ENCODE results near the gene DNAH3.
"Not testable (repeated sequence)": the region's sequence is repeated elsewhere in the genome, so short reads cannot be mapped to it uniquely, and the experiment has no call there.

DNAH3 gene

DNA sequence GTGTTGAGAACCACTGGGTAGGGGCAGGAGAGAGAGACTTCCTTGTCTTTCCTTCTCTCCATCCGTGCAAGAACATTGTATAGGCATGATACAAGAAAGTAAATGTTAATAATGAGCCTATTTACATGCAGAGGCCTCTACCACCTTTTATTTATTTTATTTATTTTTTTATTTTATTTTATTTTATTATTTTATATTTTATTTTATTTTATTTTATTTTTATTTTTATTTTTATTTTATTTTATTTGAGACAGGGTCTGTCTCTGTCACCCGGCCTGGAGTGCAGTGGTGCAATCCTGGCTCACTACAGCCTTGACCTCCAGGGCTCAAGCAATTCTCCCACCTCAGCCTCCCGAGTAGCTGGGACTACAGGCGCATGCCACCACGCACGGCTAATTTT, 87.3 kb downstream of the DNAH3 start:
- FAIRE-seq, result not testable (repeated sequence)

- FAIRE-seq, result no peak
These were observed 90.6 kb downstream of the DNAH3 start for GRCh38 chr16:21060027-21060510.

GRCh38 chr16:21057875-21058274, 92.8 kb downstream of the DNAH3 start:
- no peak for FAIRE-seq

DNA sequence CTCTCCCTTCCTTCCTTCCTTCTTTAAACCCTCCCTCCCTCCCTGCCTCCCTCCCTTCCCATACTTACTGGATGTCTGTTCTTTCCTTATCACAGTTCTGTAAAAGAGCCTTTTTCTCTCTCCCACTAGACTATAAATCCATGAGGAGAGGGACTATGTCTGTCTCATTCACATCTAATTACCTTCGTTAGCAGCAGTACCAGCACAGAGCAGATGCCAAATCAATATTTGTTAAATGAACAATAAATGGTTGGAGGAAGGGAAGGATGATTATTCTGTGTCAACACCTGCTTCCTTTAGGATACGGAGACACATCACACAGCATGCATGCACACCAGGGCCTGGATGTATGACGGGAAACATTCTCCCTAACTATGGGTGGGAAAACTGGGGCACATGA, 94.2 kb downstream of the DNAH3 start:
- no peak for FAIRE-seq

GRCh38 chr16:21055738-21056137, 94.9 kb downstream of the DNAH3 start:
- FAIRE-seq, result not testable (repeated sequence)

GRCh38 chr16:21053590-21053989, 97.1 kb downstream of the DNAH3 start:
- FAIRE-seq, result no peak

GRCh38 chr16:21048091-21048912, 102.3 kb downstream of the DNAH3 start:
- not testable (repeated sequence) for FAIRE-seq

DNA sequence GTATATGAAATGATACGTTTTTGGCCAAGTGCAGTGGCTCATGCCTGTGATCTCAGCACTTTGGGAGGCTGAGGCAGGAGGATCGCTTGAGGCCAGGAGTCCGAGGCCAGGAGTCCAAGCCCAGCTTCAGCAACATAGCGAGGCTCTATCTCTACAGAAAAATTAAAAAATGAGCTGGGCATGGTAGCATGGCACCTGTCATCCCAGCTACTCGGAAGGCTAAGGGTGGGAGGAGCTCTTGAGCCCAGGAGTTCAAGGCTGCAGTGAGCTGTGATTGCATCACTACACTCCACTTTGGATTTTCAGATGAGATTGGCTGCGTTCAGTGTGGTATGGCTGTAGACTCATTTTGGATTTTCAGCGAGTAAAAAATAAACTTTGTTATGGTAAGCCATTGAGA, 112.4 kb downstream of the DNAH3 start:
- FAIRE-seq, result no peak

DNA sequence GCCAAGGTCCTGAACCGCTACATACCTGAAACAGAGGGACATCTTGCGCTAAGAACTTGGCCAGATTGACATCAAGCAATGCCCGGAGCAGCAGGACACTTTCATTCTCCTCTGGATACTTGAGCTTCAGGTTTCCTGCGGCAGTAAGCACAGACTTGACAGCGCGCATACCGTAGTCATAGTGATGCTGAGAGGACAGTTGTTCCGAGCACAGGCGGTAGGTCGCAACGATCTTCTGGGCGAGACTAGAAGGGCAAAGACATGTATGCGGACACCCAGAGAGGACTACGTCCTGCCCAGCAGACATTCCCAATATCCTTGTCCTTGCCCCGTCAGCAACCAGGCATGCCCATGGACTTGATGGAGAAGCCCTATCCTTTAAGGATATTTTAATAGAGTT, 112.9 kb downstream of the DNAH3 start:
- FAIRE-seq, result no peak

GRCh38 chr16:21037168-21037567, 113.5 kb downstream of the DNAH3 start:
- no peak for FAIRE-seq

DNA sequence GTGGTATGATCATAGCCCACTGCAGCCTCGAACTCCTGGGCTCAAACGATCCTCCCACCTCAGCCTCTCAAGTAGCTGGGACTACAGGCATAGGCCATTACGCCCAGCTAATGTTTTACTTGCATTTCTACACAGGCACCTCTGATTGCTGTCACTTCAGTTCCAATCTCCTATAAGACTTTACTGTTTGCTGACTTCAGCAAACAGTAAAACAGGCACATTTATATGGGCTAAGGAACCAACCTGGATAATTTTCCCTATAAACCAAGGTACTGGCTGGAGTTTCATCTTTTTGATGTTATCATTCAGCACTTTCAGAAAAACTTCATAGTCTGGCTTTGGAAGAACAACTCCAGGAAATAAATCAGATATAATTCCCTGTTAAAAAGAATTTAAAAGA, 114.2 kb downstream of the DNAH3 start:
- FAIRE-seq, result no peak

DNA sequence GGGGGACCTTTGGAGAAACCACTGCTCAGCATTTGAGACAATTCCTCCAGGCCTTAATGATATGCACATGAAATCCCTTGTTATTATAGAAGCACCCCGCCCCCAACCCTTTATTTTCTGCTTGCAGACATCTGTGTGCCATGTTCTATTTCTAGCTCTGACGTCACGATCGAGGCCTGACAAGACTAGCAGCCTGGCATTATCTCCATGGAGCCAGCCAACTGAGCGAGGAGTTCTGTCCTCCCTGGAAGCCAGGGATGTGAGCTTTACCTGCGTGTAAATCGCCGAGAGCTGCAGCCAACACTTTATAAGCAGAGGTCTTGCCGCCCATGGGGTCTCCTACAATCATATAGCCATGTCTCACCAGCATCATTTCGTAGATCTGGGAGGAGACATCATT, 116.9 kb downstream of the DNAH3 start:
- FAIRE-seq, result no peak

GRCh38 chr16:21033264-21033663, 117.4 kb downstream of the DNAH3 start:
- no peak for FAIRE-seq

DNA sequence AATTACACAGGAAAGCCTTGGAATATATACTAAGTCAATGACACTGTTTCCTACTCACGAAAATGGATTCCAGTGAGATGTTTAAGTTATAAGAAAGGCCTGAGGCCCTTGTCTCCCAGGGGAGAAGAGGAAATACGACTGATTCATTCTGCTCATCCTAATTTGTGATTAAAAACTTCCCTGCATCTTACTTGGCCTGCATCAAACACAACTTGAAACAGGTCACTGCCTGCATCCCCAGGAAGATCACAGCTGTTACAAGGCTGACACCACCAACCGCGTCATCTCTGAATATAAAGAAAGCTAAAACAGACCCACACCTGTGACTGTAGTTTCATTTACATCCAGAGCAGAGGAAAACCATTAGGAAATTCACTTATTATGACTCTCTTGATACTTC, 121.9 kb downstream of the DNAH3 start:
- no peak for FAIRE-seq

DNA sequence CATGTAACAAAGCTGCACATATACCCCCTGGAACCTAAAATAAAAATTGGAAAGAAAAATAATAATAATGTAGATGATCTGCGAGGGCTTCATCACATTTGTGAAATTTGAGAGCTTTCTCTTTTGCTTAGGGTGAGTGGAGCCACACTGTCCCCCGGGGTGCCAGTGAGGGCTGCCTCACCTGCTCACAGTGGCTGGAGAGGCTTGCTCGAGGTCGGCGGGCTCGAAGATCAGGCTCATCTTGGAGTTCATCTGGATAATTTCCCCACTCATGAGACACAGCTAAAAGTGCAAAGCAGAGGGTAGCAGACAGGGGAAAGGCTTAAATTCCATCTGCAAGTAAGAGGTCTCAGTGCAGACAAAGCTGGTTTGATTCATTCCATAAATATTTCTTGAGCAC, 123.8 kb downstream of the DNAH3 start:
- no peak for FAIRE-seq

- FAIRE-seq, result no peak
These were observed 127.0 kb downstream of the DNAH3 start for GRCh38 chr16:21023509-21024202.

- FAIRE-seq, result no peak
These were observed 129.3 kb downstream of the DNAH3 start for GRCh38 chr16:21021316-21021715.

DNA sequence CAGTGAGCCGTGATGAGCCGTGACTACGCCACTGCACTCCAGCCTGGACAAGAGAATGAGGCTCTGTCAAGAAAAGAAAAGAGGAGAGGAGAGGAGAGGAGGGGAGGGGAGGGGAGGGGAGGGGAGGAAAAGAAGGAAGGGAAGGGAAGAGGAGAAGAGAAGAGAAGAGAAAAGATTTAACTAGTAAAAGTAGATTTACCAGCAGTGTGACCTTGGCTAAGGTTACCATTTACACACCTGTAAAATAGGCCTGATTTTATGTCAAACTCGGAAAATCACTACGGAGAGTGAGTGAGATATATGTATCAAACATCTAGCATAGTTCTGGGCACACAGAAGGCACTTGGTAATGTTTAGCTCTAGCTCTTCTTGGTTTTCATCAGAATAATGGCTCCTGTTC, 140.8 kb downstream of the DNAH3 start:
- no peak for FAIRE-seq

- no peak for FAIRE-seq
These were observed 145.6 kb downstream of the DNAH3 start for GRCh38 chr16:21005008-21005407.

DNA sequence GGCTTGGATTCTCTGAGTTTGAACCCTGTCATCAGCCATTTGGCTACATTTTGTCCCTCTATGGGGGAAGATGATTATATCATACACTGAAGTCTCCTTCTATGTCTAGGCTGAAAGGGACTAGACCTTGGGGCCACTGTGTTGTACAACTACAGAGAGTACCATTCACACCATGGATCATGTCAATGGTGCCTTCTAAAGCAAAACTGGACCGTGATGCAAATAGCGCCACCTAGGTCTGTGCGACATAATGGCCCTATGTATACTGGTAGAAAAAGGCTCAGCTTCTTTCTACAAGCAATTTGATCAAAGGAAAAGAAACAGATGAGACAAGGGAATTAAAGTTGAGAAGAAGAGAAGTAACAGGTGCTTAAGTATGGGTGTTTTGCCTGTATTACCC, 149.4 kb downstream of the DNAH3 start:
- no peak for FAIRE-seq

DNA sequence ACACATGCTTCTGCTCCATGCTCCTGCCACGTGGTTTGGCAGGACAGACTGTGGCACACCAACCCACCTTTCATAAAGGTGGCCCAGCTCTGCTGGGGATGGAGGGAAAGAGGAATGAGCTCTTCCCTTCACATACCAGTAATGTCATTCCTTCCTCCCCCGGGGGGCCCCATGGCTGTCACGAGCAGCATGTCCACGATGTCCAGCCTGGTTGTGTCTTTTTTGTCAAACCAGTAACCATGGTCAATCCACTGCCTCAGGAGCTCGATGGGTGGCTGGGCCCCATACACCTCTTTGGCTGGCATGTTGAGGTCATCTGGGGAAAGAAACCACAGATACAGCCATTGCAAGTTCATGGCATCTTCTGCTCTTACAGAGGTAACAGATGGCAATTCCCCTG, 153.5 kb downstream of the DNAH3 start:
- FAIRE-seq, result no peak

DNA sequence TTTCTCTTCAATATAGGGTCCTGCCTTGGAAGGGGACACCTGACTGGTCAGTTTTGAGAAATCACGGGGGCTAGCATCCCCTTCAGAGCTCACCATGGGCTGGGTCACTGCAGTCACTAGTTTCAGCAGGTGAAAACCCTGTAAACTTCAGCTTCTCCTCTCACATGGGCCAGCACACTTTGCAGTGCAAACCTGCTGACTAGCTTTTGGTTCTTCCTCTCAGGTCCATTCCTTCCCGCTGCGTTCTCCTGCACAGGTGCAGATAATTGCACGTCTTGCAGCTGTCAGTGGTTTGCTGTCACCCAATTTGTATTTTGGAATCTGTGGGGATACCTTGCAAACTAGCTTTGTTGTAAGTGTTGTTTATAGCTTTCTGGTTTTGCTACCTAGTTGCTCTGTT, 154.9 kb downstream of the DNAH3 start:
- FAIRE-seq, result no peak

DNA sequence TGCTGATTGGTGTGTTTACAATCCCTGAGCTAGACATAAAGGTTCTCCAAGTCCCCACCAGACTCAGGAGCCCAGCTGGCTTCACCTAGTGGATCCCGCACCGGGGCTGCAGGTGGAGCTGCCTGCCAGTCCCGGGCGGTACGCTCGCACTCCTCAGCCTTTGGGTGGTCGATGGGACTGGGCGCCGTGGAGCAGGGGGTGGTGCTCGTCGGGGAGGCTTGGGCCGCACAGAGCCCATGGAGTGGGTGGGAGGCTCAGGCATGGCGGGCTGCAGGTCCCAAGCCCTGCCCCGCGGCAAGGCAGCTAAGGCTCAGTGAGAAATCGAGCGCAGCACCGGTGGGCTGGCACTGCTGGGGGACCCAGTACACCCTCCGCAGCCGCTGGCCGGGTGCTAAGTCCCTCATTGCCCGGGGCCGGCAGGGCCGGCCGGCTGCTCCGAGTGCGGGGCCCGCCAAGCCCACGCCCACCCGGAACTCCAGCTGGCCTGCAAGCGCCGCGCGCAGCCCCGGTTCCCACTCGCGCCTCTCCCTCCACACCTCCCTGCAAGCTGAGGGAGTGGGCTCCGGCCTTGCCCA, 161.1 kb downstream of the DNAH3 start:
- FAIRE-seq, result not testable (repeated sequence)

GRCh38 chr16:20987049-20987448, 163.6 kb downstream of the DNAH3 start:
- FAIRE-seq, result no peak

Measured in G401.6 (cell line).